Stimulated activated CD8-positive, alpha-beta memory T cell treated with anti-CD3 and anti-CD28 coated beads, Interleukin-15, amount 100 ng/mL, for 24 hours (primary cell): ENCODE measurements around the gene WDCP.
"Not testable (repeated sequence)": the region's sequence is repeated elsewhere in the genome, so short reads cannot be mapped to it uniquely, and the experiment has no call there.

ENCODE experiments used
- DNase-seq: peaks from one replicate; pipeline ENCODE4 v3.0.0-alpha.2; 2020; ENCODE audit warnings: low read depth

WDCP gene

GRCh38 chr2:24021122-24021998 is 25.8 kb downstream of the WDCP start:
- DNase-seq = no peak

- DNase-seq = no peak
Measured at GRCh38 chr2:24020244-24020643, 26.9 kb downstream of the WDCP start.

GRCh38 chr2:24019729-24020128 is 27.5 kb downstream of the WDCP start:
- no peak for DNase-seq

GRCh38 chr2:24018241-24018640 is 28.9 kb downstream of the WDCP start:
- no peak for DNase-seq

- no peak for DNase-seq
Measured at GRCh38 chr2:24017711-24018110, 29.5 kb downstream of the WDCP start.

GRCh38 chr2:24016853-24017703 is 30.1 kb downstream of the WDCP start:
- DNase-seq = no peak

- no peak for DNase-seq
Measured at GRCh38 chr2:24016376-24016761, 30.8 kb downstream of the WDCP start.

- no peak for DNase-seq
Measured at GRCh38 chr2:24015562-24016375, 31.4 kb downstream of the WDCP start.

- DNase-seq = not testable (repeated sequence)
Measured at GRCh38 chr2:24014902-24015301, 32.3 kb downstream of the WDCP start.

- DNase-seq = no peak
Measured at GRCh38 chr2:24012521-24013188, 34.5 kb downstream of the WDCP start.

GRCh38 chr2:24011250-24012104 is 35.7 kb downstream of the WDCP start:
- DNase-seq = no peak

GRCh38 chr2:24010477-24011249 is 36.5 kb downstream of the WDCP start:
- DNase-seq = no peak

GRCh38 chr2:24009680-24010476 is 37.3 kb downstream of the WDCP start, which contains the start of gene MFSD2B:
TSS of gene MFSD2B (plus strand) at chr2:24010085. CDS start at chr2:24010097, 12 bp downstream.
- DNase-seq = no peak

- no peak for DNase-seq
Measured at GRCh38 chr2:24009367-24009679, 37.9 kb downstream of the WDCP start.

- no peak for DNase-seq
Measured at GRCh38 chr2:24008672-24009366, 38.4 kb downstream of the WDCP start.

GRCh38 chr2:24007693-24008092 is 39.5 kb downstream of the WDCP start:
- DNase-seq = no peak

GRCh38 chr2:23994567-23994966 is 52.6 kb downstream of the WDCP start:
- no peak for DNase-seq

GRCh38 chr2:23993736-23994269 is 53.4 kb downstream of the WDCP start:
- DNase-seq = no peak
